Measurements from ENCODE around the gene HMGCL. TPM values are rescaled to one million over a fixed set of nuclear protein-coding genes. Genes with fewer than 3 reads are reported as not detected.
"Not testable (repeated sequence)": the region's sequence is repeated elsewhere in the genome, so short reads cannot be mapped to it uniquely, and the experiment has no call there.

Gene HMGCL
- total RNA-seq, 1 experiment from 2014 or later, result 28.2 TPM

GRCh38 chr1:23787701-23788100, 37.5 kb downstream of the HMGCL start:
- ChIA-PET CTCF (no interaction called here), POLR2A (ENCODE audit: unreplicated experiment) (interaction anchor here (0.6 kb wide), 1 partner anchor 167 kb away, joined by 14 read pairs; no protein-coding TSS in a partner anchor)
- TSS peak; percentile 31 for BruUV-seq (replicated peaks)
- peaks cover 31% of the 10 kb centered on the region for H3K36me3 ChIP-seq (ENCODE audit: low read depth, low read length)
- intact Hi-C loops (cut with micrococcal nuclease), result no loop called here
- peaks cover 13% of the 10 kb centered on the region for H3F3A ChIP-seq (ENCODE audit: low read length, unreplicated experiment)
- ATAC-seq (no peak), DNase-seq (no peak)
- H3K4me1 ChIP-seq (ENCODE audit: insufficient read depth, low read length), result peaks cover 24% of the 10 kb centered on the region
- H3K4me2 ChIP-seq (ENCODE audit: low read length), result no peak overlapping the region
- no peak overlapping the region for H3K4me3 ChIP-seq (ENCODE audit: low read length)
- TF ChIP-seq CTCF (conservative IDR thresholded peaks at IDR 0.05; ENCODE audit: low read depth, low read length) (no peak), EZH2phosphoT487 (IDR thresholded peaks at IDR 0.05; ENCODE audit: borderline replicate concordance, low read length) (no peak), EZH2 (IDR thresholded peaks at IDR 0.05; ENCODE audit: low read length, unreplicated experiment) (no peak)
- no peaks in the 10 kb centered on the region for H3K9me2 ChIP-seq (replicated peaks; ENCODE audit: low read length)
- H3K27ac ChIP-seq (ENCODE audit: low read length), result no peak overlapping the region
- H3K27me3 ChIP-seq (ENCODE audit: low read length), result no peaks in the 10 kb centered on the region
- no peak overlapping the region for H3K9ac ChIP-seq (ENCODE audit: low read length)
- no peaks in the 10 kb centered on the region for H3K9me3 ChIP-seq (ENCODE audit: low read length)
- peaks cover 38% of the 10 kb centered on the region for H3K79me2 ChIP-seq (ENCODE audit: low read length)
- no peaks in the 10 kb centered on the region for H4K20me1 ChIP-seq (ENCODE audit: low read length)
- H2AFZ ChIP-seq (ENCODE audit: low read length), result no peak overlapping the region

GRCh38 chr1:23784846-23785245, 40.4 kb downstream of the HMGCL start:
- no peak overlapping the region for H3K9ac ChIP-seq (ENCODE audit: low read length)
- POLR2A ChIA-PET (ENCODE audit: unreplicated experiment), result no interaction called here
- ATAC-seq (no peak), DNase-seq (no peak)
- H2AFZ ChIP-seq (ENCODE audit: low read length), result no peak overlapping the region
- H4K20me1 ChIP-seq (ENCODE audit: low read length), result peaks cover 10% of the 10 kb centered on the region
- BruUV-seq (replicated peaks), result no TSS peak
- H3K27ac ChIP-seq (ENCODE audit: low read length), result no peak overlapping the region
- intact Hi-C loops (cut with micrococcal nuclease), result no loop called here
- no peaks in the 10 kb centered on the region for H3K27me3 ChIP-seq (ENCODE audit: low read length)
- peaks cover 48% of the 10 kb centered on the region for H3K79me2 ChIP-seq (ENCODE audit: low read length)
- H3K4me1 ChIP-seq (ENCODE audit: insufficient read depth, low read length), result peaks cover 19% of the 10 kb centered on the region
- no peak overlapping the region for H3K4me2 ChIP-seq (ENCODE audit: low read length)
- TF ChIP-seq EZH2phosphoT487 (IDR thresholded peaks at IDR 0.05; ENCODE audit: borderline replicate concordance, low read length), result no peak
- TF ChIP-seq CTCF (conservative IDR thresholded peaks at IDR 0.05; ENCODE audit: low read depth, low read length), result no peak
- no peak for TF ChIP-seq EZH2 (IDR thresholded peaks at IDR 0.05; ENCODE audit: low read length, unreplicated experiment)
- H3K9me3 ChIP-seq (ENCODE audit: low read length), result no peaks in the 10 kb centered on the region
- H3F3A ChIP-seq (ENCODE audit: low read length, unreplicated experiment), result peaks cover 15% of the 10 kb centered on the region
- CTCF ChIA-PET, result no interaction called here
- no peak overlapping the region for H3K4me3 ChIP-seq (ENCODE audit: low read length)
- no peaks in the 10 kb centered on the region for H3K9me2 ChIP-seq (replicated peaks; ENCODE audit: low read length)
- H3K36me3 ChIP-seq (ENCODE audit: low read depth, low read length), result peaks cover 47% of the 10 kb centered on the region

GRCh38 chr1:23783141-23783540, 42.1 kb downstream of the HMGCL start:
- H3K4me2 ChIP-seq (ENCODE audit: low read length); H3K9ac ChIP-seq (ENCODE audit: low read length); H3K27ac ChIP-seq (ENCODE audit: low read length); H3K4me3 ChIP-seq (ENCODE audit: low read length); BruUV-seq (replicated peaks); ATAC-seq; H3K9me2 ChIP-seq (replicated peaks; ENCODE audit: low read length); H2AFZ ChIP-seq (ENCODE audit: low read length); H3K27me3 ChIP-seq (ENCODE audit: low read length); H3K9me3 ChIP-seq (ENCODE audit: low read length); intact Hi-C loops (cut with micrococcal nuclease); DNase-seq; CTCF ChIA-PET: not testable (repeated sequence)
- peaks cover 15% of the 10 kb centered on the region for H3F3A ChIP-seq (ENCODE audit: low read length, unreplicated experiment)
- peaks cover 20% of the 10 kb centered on the region for H3K4me1 ChIP-seq (ENCODE audit: insufficient read depth, low read length)
- peaks cover 20% of the 10 kb centered on the region for H4K20me1 ChIP-seq (ENCODE audit: low read length)
- POLR2A ChIA-PET (ENCODE audit: unreplicated experiment), result interaction anchor here (0.6 kb wide), 1 partner anchor 40 kb away, joined by 3 read pairs; the partner anchor contains the start of gene ELOA
- peaks cover 47% of the 10 kb centered on the region for H3K36me3 ChIP-seq (ENCODE audit: low read depth, low read length)
- H3K79me2 ChIP-seq (ENCODE audit: low read length), result peaks cover 62% of the 10 kb centered on the region

All from PC-3 (cell line).